Putamen (tissue), 1 donor: Measurements from ENCODE around the gene TMEM203.
"Not testable (repeated sequence)": the region's sequence is repeated elsewhere in the genome, so short reads cannot be mapped to it uniquely, and the experiment has no call there.

Experiments used
- DNase-seq: peaks from one replicate; pipeline ENCODE4 v3.0.0-alpha.2; 2016; ENCODE audit warnings: low spot score

Gene TMEM203, protein sequence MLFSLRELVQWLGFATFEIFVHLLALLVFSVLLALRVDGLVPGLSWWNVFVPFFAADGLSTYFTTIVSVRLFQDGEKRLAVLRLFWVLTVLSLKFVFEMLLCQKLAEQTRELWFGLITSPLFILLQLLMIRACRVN

DNA sequence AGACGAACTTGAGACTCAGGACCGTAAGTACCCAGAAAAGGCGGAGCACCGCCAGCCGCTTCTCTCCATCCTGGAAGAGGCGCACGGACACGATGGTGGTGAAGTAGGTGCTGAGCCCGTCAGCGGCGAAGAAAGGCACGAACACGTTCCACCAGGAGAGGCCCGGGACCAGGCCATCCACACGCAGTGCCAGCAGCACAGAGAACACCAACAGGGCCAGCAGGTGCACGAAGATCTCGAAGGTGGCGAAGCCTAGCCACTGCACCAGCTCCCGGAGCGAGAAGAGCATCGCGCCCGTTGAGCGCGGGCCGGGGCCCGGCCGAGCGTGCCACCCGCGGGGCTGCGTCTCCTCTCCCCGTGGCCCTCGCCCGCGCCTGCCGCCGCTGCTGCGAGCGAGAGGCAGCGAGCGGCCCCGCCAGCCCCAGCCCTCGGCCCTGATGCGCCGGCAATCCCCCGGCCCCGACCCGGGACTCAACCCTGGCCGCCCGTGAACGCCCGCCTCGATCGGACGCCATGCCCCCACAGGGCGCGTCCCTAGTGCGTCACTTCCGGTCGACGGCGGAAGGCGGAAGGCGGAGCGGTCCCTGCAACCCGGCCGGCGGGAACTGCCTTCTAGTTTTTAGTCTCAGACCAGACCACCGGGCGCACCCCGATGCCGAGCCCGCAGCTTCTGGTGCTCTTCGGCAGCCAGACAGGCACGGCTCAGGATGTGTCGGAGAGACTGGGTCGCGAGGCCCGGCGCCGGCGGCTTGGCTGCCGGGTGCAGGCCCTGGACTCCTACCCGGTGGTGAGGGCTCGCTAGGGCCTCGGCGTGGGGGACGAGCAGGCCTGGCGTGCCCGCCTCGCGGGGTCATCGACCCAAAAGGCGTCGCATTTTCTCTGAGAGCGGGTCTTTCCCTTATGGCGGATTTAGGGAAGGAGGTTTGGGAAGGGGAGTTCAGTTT lies at the start of gene TMEM203, which contains the start of gene NDOR1:
TSS of gene TMEM203 (minus strand) at position 523 of the 944 bp plus-strand sequence. CDS start at position 289, 234 bp downstream.
TSS of gene NDOR1 (plus strand) at position 575 of the 944 bp plus-strand sequence. CDS start at position 653, 78 bp downstream.
- peak; percentile 89 for DNase-seq

DNA sequence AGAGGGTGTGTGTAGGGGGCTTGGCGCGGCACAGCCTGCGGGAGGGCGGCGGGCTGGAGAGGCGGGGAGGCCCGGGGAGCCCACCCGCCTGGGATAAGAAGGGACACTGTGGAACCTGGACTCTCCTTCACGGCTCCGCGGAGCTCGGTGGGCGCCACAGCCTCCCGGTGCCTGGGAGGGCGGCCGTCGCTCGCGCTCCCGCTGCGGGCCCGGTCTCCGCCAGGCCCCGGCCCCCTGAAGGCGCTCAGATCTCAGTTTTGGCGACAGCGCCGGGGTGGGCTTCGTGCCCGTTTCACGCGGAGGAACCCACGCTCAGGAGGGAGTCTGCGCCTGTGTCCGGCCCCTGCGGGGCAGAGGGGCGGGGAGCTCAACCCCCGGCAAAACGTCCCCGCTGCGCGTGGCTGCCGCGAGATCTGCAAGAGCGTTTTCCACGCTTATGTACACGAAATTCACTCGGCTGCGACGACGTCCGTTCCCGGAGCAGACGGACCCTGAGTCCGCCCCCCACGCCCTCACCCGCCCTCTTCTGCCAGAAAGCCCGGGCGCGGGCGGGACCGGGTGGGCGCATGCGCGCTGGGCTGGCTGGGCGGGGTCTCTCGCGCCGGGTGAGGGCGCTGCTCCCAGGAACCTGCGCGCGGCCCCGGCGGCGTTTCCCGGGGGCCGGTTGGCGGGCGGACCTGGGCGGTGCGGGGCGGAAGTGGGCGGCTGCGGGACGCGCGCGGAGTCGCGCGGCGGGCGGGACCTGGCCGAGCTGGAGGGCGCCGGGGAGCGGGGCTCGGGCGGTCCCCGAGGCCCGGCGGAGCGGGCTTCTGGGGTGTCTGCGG lies 49.4 kb upstream of the TMEM203 start, which contains the start of gene NELFB:
TSS of gene NELFB (plus strand) at position 704 of the 824 bp plus-strand sequence.
- peak; percentile 91 for DNase-seq

- no peak for DNase-seq
These were observed 48.5 kb upstream of the TMEM203 start for GRCh38 chr9:137253717-137254623.

DNA sequence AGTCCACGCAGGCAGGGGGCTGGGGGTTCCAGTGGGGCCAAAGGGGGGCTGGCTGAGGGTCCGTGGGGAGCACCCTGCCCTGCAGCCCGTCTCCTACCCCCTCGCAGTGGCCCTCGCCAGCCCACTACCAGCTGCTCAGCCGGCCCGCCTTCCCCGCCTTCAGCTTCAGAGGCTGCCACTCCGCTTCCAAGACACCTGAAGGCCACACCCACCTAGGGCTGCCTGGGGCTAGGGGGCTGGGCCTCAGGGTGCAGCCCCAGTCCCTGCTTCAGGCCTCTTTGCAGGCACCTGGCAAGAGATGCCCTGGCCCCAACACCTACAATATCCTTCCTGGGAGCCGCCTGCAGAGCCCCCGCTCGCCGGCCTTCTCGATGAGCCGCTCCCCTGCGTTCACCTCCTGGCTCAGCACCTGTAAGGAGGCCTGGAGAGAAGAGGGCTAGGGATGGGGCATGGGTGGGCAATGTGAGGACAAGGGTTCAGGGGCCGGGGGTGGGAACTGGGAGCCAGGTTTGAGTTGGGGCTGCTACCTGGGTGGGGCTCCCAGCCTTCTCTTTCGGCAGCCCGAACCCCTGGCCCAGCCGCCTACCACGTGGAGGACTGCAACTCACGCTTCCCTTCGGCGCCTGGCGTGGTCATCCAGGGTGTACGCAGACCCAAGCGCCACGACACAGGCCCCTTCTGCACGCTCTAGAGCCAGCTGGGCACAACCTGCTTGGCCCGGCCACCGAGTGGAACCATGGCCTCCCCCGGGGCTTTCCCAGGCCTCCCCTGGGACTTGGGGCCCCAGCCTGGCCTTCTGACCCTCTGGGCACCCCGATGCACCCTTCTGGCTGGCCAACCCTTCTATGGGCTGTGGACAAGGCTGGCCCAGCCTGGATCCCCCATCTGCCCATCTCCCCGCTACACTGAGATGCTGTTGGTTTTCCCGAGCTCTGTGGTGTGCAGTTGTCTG lies 47.4 kb upstream of the TMEM203 start:
- DNase-seq: no peak

GRCh38 chr9:137251490-137252268 lies 46.2 kb upstream of the TMEM203 start:
- DNase-seq: no peak

DNA sequence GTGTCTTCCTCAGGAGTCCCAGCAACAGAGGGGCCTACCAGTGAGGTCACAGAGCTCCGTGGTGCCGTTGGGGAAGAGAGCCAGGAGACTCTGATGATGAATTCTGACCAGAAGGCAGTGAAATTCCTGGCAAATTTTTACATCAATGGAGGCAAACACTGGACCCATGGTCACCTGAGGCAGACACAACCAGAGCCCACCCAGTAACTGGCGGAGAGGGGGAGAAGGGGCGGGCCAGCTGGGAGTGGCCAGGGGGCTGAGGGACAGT lies 45.7 kb upstream of the TMEM203 start, which contains the start of gene STPG3:
TSS of gene STPG3 (plus strand) at position 93 of the 268 bp plus-strand sequence. CDS start at position 94, 1 bp downstream.
- DNase-seq: no peak

DNA sequence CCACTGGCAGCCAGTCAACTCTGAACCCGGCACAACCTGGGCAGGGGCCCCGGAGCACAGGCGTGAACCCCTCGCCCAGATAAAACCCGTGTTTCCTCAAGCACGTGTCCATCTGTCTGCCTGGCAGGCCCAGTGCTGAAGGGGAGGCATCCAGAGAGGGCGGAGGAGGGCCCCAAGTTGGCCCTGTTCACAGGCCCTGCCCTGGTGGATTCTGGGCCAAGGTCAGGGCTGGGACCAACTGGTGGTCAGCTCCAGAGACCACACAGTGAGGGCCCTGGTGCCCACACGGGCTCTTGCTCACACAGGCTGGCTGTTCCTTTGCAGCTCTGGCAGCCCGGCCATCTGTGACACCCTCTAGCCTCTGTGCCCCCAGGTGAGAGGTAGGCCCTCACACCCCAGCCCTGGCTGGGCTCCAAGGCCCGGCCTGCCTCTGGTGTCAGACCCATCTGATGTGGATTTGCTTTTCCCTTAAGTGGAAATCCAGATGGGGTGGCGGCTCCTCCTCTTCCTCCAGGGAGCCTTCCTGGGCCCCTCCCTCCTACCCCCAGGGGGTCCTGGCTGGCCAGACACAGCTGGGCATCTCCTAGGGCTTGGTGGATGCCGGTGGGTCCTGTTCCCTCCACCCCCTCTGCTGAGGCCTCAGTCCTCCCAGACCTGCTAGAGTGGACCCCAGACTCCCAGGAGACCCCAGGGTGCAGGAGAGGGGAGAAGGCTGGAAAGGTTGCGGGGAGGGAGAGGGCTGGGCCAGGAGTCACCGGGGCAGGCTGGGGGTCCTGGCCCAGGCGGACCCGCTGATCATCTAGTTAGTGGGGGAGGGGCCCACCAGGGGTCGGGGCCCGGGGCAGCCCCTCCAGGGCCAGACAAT lies 45.1 kb upstream of the TMEM203 start:
- DNase-seq: no peak

GRCh38 chr9:137247916-137248175 lies 42.4 kb upstream of the TMEM203 start:
- no peak for DNase-seq

DNA sequence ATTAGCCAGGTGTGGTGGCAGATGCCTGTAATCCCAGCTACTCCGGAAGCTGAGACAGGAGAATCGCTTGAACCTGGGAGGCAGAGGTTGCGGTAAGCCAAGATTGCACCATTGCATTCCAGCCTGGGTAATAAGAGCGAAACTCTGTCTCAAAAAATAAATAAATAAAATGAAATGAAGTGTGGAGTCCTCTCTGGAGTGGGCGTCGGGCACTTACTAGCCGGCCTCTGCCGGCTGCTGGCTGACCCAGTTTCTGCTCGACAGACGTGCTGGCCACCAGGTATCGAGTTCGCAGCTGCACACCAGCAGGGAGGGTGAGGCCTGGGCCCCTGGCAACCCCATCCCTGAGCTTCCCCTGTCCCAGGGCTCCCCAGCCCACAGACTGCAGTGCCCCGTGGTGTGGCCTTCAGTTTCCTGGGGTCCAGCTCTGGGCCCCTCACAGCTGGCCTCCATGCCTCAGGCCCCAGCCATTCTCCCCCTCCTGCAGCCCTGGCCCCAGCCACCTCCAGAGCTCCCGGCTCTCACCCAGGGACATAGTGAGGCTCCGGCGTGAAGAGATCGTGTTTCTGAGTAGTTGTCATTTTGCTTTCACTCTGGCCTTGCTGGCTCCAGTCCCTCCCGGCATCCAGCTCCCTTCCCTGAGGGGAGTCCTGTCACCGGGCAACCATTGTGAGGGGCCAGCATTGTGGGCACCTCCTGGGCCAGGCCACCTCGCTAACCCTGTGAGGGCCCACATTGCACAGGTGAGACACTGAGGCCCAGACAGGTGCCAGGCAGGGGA lies 41.9 kb upstream of the TMEM203 start:
- DNase-seq: no peak

- no peak for DNase-seq
These were observed 40.3 kb upstream of the TMEM203 start for GRCh38 chr9:137245450-137246421.

DNA sequence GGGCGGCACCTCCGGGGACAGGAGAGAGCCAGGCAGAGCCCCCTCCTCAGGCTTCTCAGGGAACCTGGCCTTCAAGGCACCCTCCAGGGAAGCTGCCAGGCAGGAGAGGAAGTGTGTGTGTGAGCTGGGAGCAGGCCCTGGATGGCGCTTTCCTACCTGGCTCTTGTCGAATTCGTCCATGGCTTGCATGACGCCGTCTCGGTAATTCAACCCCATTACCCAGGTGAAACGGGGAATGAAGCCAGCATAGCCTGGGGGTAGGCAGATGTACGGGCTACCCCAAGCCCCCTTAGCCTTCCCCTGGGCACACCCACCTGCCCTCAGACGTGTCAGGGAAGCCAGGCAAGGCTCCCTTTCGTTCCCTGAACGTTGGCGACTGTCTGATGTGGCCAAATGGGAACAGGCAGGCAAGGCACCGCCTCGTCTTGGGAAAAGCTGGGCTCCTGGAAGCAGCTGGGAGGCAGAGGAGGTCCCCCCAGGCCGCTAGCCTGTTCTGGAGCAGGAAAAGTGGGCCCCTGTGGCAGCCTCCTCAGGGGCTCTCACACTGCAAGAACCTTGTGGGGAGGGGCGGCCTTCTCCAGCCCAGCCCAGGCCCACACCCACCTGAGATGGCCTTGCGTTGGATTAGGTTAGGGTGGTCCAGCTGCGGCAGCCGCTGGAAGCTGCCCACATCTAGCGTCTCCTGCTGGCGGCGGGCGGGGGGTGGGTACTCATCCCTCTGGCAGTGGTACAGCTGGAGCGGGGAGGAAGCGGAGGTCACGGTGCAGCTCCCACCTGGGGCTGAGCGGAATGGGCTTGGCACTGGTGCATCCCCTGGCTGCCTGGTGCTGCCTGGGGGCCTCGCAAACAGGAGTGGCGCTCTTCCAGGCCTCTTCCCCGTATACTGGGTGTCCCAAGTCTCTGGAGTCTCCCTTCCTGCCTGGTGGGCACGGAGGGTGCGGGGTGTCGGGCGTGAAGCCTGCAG lies 39.3 kb upstream of the TMEM203 start:
- no peak for DNase-seq

DNA sequence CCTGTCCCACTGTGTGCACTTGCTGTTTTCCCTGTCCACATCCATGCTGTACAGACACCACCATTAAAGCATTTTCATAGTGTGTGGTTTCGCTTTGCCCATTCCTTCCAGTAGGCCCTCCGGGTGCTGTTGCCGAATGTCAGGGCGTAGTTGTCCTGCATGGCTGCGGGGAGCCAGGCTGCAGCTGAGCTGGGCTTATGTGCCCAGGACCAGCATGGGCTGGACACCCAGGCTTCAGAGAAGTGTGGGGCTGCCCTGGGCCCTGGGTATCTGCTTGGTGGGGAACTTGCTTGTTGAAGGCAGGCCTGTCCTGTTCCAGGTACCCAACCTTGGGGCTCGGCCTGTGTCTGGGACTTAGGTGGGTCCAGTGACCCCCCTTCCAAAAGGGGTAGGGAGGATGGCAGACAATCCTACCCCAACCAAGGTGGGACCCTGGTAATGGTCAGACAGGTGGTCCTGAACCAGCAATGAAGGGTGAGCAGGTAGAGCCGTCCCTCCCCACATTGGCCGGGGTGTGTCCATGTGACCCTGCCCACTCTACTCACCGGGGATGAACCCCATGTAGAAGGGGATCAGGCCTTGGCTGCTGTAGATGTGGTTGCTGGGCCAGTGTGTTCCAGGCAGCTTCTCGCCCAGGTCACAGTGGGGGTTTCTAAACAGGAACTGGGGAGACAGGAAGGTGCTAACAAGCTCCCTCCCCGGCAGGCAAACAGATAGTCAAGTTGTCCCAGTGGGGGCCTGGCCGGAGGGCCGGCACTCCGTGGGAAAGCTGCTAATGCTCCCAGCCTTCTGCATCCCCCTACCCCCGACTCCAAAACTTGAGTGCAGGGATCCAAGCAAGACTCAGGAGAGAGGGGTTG lies 38.4 kb upstream of the TMEM203 start:
- no peak for DNase-seq

DNA sequence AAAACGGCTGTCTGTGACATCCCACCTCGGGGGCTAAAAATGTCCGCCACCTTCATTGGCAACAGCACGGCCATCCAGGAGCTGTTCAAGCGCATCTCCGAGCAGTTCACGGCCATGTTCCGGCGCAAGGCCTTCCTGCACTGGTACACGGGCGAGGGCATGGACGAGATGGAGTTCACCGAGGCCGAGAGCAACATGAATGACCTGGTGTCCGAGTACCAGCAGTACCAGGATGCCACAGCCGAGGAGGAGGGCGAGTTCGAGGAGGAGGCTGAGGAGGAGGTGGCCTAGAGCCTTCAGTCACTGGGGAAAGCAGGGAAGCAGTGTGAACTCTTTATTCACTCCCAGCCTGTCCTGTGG lies 37.8 kb upstream of the TMEM203 start:
- not testable (repeated sequence) for DNase-seq
